Measurements from ENCODE around the gene MED22. TPM values are rescaled to one million over a fixed set of nuclear protein-coding genes. Genes with fewer than 3 reads are reported as not detected.
"Not testable (repeated sequence)": the region's sequence is repeated elsewhere in the genome, so short reads cannot be mapped to it uniquely, and the experiment has no call there.

The MED22 gene
- total RNA-seq, 1 donor from 2014 or later = 26.0 TPM

DNA sequence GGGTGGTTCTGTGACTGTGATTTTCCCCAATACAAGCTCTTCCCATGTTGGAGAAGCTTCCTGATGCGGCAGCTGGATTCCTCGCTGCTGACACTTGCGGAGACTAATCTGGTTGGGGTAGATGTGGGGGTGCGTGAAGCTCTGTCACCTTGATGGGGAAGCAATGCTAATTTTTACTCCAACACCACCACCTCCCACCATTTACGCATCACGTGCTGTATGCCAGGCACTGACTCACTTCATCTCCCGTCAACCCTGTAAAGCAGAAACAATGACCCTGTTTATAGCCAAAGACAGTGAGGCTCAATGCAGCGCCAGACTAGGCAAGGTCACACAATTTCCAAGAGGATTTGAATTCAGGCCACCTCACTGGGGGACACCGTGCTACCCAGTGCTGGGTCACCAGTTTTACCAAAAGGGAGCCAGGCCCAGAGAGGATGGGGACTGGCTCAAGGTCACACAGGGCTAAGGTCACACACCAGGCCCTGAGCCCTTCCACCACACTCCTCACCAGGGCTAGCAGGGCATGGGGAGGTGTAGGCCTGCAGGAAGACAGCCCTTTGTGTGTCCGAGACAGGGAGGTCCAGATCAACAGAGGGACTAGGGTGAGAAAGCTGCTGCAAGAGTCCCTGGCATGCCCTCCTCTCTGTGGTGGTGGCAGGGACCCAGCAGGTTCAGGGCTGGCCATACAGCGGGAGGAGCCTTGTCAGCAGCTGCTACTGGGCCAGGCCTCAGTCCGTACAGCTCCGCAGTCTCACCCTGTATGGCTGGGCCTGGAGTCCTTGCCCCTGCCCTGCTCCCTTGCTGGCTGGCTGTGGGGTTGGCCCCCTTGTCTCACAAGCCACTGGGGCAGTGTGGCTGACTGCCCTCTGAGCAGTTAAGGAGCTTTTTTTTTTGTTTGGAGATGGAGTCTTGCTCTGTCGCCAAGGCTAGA lies 31.5 kb upstream of the MED22 start:
- TF ChIP-seq, protein P1, sequence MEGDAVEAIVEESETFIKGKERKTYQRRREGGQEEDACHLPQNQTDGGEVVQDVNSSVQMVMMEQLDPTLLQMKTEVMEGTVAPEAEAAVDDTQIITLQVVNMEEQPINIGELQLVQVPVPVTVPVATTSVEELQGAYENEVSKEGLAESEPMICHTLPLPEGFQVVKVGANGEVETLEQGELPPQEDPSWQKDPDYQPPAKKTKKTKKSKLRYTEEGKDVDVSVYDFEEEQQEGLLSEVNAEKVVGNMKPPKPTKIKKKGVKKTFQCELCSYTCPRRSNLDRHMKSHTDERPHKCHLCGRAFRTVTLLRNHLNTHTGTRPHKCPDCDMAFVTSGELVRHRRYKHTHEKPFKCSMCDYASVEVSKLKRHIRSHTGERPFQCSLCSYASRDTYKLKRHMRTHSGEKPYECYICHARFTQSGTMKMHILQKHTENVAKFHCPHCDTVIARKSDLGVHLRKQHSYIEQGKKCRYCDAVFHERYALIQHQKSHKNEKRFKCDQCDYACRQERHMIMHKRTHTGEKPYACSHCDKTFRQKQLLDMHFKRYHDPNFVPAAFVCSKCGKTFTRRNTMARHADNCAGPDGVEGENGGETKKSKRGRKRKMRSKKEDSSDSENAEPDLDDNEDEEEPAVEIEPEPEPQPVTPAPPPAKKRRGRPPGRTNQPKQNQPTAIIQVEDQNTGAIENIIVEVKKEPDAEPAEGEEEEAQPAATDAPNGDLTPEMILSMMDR (IDR thresholded peaks at IDR 0.05) = no peak
- Mint-ChIP-seq H3K27ac (ENCODE audit: unreplicated experiment) (no peak overlapping the region), H3K27me3 (ENCODE audit: low read depth) (no peaks in the 10 kb centered on the region), H3K36me3 (ENCODE audit: low read depth) (no peaks in the 10 kb centered on the region), H3K4me3 (ENCODE audit: unreplicated experiment) (no peak overlapping the region), H3K9me3 (ENCODE audit: low read depth) (no peaks in the 10 kb centered on the region), H3K4me1 (ENCODE audit: low read depth) (peaks cover 17% of the 10 kb centered on the region)
- no peak for DNase-seq (ENCODE audit: low spot score)

DNA sequence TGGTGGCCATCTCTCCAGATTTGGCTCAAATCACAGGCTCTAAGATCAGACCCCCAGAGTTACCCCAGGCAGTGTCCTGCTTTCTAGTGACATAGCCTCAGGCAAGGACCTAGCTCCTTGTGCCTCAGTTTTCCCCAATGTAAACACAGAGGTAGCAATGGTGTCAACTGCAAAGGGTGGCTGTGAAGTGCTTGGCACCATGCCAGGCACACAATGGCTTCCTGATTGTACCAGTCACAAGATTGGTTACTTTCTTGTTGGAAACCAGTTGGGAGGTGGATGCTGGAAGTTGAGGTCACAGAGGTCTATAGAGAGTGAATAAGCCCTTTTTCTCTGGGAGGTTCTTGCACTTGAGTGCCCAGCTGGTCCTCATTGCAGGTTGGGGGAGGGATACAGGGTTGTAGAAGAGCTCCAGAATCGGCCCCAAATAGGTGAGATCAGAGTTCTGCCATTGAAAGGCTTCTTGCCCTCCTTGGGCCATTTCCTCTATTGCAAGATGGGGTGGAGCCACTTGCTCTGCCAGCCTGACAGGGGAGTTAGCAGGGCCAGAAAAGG lies 30.6 kb upstream of the MED22 start:
- Mint-ChIP-seq H3K36me3 (ENCODE audit: low read depth) (no peaks in the 10 kb centered on the region), H3K27ac (ENCODE audit: unreplicated experiment) (no peak overlapping the region)

DNA sequence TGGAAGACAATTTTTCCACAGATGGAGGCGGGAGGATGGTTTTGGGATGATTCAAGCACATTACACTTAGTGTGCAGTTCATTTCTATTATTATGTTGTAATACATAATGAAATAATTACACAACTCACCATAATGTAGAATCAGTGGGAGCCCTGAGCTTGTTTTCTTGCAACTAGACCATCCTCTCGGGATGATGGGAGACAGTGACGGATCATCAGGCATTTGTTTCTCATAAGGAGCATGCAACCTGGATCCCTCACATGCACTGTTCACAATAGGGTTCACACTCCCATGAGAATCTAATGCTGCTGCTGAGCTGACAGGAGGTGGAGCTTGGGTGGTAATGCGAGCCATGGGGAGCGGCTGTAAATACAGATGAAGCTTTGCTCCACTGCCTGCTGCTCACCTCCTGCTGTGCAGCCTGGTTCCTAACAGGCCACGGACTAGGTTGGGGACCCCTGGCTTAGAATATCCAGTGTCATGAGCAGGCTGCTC lies 29.8 kb upstream of the MED22 start:
- H3K9me3 Mint-ChIP-seq (ENCODE audit: low read depth) = no peaks in the 10 kb centered on the region
- H3K4me3 Mint-ChIP-seq (ENCODE audit: unreplicated experiment) = no peak overlapping the region
- no peaks in the 10 kb centered on the region for H3K27me3 Mint-ChIP-seq (ENCODE audit: low read depth)
- TF ChIP-seq, protein P1 (IDR thresholded peaks at IDR 0.05) = no peak
- DNase-seq (ENCODE audit: low spot score) = no peak
- H3K4me1 Mint-ChIP-seq (ENCODE audit: low read depth) = peaks cover 27% of the 10 kb centered on the region
- no peaks in the 10 kb centered on the region for H3K36me3 Mint-ChIP-seq (ENCODE audit: low read depth)
- no peak overlapping the region for H3K27ac Mint-ChIP-seq (ENCODE audit: unreplicated experiment)

More for the DNA sequence above, 30.6 kb upstream of the MED22 start:
- TF ChIP-seq, protein P1 (IDR thresholded peaks at IDR 0.05) = no peak
- no peak for DNase-seq (ENCODE audit: low spot score)
- Mint-ChIP-seq H3K9me3 (ENCODE audit: low read depth) (no peaks in the 10 kb centered on the region), H3K4me1 (ENCODE audit: low read depth) (peaks cover 22% of the 10 kb centered on the region), H3K4me3 (ENCODE audit: unreplicated experiment) (no peak overlapping the region), H3K27me3 (ENCODE audit: low read depth) (no peaks in the 10 kb centered on the region)

DNA sequence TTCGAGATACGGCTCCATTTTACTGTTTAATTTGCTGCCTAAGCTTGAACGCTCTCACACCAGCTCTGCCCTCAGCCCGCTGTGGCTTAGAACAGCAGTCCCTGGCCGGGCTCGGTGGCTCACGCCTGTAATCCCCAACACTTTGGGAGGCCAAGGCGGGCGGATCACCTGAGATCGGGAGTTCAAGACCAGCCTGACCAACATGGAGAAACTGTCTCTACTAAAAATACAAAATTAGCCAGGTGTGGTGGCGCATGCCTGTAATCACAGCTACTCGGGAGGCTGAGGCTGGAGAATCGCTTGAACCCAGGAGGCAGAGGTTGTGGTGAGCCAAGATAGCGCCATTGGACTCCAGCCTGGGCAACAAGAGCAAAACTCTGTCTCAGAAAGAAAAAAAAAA lies 29.3 kb upstream of the MED22 start:
- H3K27me3 Mint-ChIP-seq (ENCODE audit: low read depth); DNase-seq (ENCODE audit: low spot score); H3K9me3 Mint-ChIP-seq (ENCODE audit: low read depth); H3K4me3 Mint-ChIP-seq (ENCODE audit: unreplicated experiment); H3K27ac Mint-ChIP-seq (ENCODE audit: unreplicated experiment); H3K36me3 Mint-ChIP-seq (ENCODE audit: low read depth): not testable (repeated sequence)
- H3K4me1 Mint-ChIP-seq (ENCODE audit: low read depth) = peaks cover 31% of the 10 kb centered on the region

DNA sequence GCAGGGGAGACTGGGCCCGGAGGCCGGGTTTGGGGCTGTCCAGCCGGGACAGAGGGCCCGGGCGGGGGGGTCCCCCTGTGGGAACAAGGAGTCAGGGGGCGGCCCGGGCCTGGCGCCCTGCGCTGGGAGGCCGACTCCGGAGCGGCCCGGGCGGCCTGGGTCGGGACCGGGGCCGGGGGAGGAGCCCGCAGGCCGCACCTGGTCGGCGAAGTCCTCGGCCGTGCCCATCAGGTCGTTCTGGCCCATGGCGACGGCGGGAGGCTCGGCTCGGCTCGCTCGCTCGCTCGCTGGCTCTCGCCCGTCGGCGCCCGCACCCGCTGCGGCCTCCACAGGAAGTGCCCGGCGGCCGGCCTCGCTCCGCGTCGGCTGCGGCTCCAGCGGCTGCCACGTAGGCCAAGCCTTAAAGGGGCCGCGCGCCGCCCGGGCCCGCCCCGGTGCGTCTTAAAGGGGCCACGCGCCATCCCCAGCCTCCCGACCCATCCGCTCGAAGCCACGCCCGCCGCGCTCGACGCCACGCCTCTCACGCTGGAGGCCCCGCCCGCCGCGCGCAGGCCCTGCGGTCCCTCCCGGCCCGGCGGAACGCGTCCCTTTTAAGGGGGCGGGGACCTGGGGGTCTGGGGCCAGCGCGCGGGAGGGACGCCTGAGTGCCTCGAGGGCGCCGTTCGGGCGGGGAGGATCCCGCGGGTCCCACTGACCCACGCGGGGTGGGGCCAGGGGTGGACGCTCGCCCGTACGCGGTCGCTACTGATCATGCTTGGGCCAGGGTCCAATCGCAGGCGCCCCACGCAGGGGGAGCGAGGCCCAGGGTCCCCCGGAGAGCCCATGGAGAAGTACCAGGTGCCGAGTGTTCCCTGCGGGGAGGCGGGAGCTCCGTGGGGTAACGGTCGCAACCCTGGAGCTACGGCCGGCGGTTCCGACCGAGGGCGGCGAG lies 28.1 kb upstream of the MED22 start, which contains the start of the genes STKLD1 and SURF4:
STKLD1 (plus strand) TSS at position 643 of the 931 bp plus-strand sequence; CDS start at position 751, 108 bp downstream.
SURF4 (minus strand) TSS at position 337 of the 931 bp plus-strand sequence; CDS start at position 246, 91 bp downstream.
- H3K9me3 Mint-ChIP-seq (ENCODE audit: low read depth) = no peaks in the 10 kb centered on the region
- H3K36me3 Mint-ChIP-seq (ENCODE audit: low read depth) = peaks cover 4% of the 10 kb centered on the region
- DNase-seq (ENCODE audit: low spot score) = peak; percentile 97
- H3K27me3 Mint-ChIP-seq (ENCODE audit: low read depth) = no peaks in the 10 kb centered on the region
- peaks cover 43% of the 10 kb centered on the region for H3K4me1 Mint-ChIP-seq (ENCODE audit: low read depth)
- TF ChIP-seq, protein P1 (IDR thresholded peaks at IDR 0.05) = no peak
- peak within 1 kb of the TSS; percentile 84 for H3K4me3 Mint-ChIP-seq (ENCODE audit: unreplicated experiment)
- H3K27ac Mint-ChIP-seq (ENCODE audit: unreplicated experiment) = peak within 1 kb of the TSS; percentile 97
